ENCODE results near the gene DCX.

- no peak for TF ChIP-seq CTCF (optimal IDR thresholded peaks at IDR 0.05 in 1 of 3, IDR thresholded peaks at IDR 0.05 in 1 of 3, conservative IDR thresholded peaks at IDR 0.05 in 1 of 3; ENCODE audit: extremely low read depth in 1 of 3, insufficient read depth in 2 of 3, low read length in 3 of 3)
- no peak for TF ChIP-seq EZH2 (IDR thresholded peaks at IDR 0.05; ENCODE audit: low read length)
Observed at GRCh38 chrX:111259559-111259958, 152.4 kb downstream of the DCX start.
